GM12873 (cell line): ENCODE measurements around the gene TP53I13.

Source experiments
- CTCF ChIP-seq: IDR thresholded peaks from 2 replicates; pipeline ENCODE4 v1.5.1; 2012; ENCODE audit warnings: low read depth, mild to moderate bottlenecking, moderate library complexity, low read length, control low read depth; ENCODE audit not compliant: insufficient read depth; ENCODE audit errors: missing control alignments

The TP53I13 gene

GRCh38 chr17:29617481-29618271 lies 49.2 kb downstream of the TP53I13 start:
- peak; percentile 88 for TF ChIP-seq CTCF

GRCh38 chr17:29618272-29619065 lies 50.0 kb downstream of the TP53I13 start:
- TF ChIP-seq CTCF: no peak

GRCh38 chr17:29619251-29619650 lies 50.8 kb downstream of the TP53I13 start:
- TF ChIP-seq CTCF: peak; percentile 46

- TF ChIP-seq CTCF: no peak
Measured at GRCh38 chr17:29620271-29620670, 51.8 kb downstream of the TP53I13 start.

- no peak for TF ChIP-seq CTCF
Measured at GRCh38 chr17:29620779-29621500, 52.4 kb downstream of the TP53I13 start.

- TF ChIP-seq CTCF: no peak
Measured at GRCh38 chr17:29621751-29622194, 53.3 kb downstream of the TP53I13 start.
